Stimulated activated CD4-positive, alpha-beta T cell treated with anti-CD3 and anti-CD28 coated beads, Interleukin-2, amount 100 ng/mL, for 4 hours (primary cell): ENCODE results near the gene SCNN1G.

Experiments used
- DNase-seq: peaks from one replicate; pipeline ENCODE4 v3.0.0-alpha.2; 2020; ENCODE audit warnings: low read depth

SCNN1G gene

GRCh38 chr16:23255000-23255399 lies 72.5 kb downstream of the SCNN1G start:
- no peak for DNase-seq

- no peak for DNase-seq
Observed at GRCh38 chr16:23256440-23256839, 73.9 kb downstream of the SCNN1G start.

GRCh38 chr16:23257682-23258081 lies 75.1 kb downstream of the SCNN1G start:
- DNase-seq = no peak

GRCh38 chr16:23258919-23259237 lies 76.3 kb downstream of the SCNN1G start:
- DNase-seq = no peak
